ELF-1 (cell line): ENCODE measurements around the gene HMGB3.
"Not testable (repeated sequence)": the region's sequence is repeated elsewhere in the genome, so short reads cannot be mapped to it uniquely, and the experiment has no call there.

Experiments
- DNase-seq: peaks from one replicate; pipeline ENCODE4 v3.0.0-alpha.2; 2016; ENCODE audit warnings: low read depth, low spot score

The HMGB3 gene

DNA sequence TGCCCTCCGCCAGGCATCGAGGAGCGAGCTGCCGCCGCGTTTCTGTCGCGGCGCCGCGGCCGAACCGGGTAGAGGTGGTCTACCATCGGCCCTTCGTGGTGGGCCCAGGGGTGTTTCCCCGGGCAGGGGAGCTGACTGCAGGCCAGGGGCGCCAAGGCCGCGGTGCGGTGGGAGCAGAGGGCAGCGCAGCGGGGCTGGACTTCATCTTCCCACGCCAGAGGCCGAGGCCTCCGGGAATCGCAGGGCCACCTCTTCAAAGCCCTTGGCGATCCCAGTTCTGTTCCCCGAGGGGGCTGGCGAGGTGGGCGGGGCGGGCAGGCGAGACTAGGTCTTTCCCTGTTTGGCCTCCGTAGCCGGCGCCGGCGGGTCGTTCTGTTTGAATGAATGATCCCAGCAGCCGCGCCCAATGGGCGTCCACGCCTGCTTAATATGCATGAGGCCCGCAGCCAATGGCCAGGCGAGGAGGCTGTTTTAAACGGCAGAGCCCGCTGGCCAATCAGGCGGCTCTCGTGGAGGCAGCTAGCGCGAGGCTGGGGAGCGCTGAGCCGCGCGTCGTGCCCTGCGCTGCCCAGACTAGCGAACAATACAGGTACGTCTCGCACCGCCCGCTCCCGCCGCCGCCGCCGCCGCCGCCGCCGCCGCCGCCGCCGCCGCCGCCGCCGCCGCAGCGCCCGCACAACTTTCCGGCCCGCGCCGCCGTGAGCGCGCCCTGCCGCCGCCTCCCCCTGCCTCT, at the start of gene HMGB3:
TSS of gene HMGB3 (plus strand) at position 548 of the 733 bp plus-strand sequence. CDS start 2,265 bp downstream, outside the sequence.
- DNase-seq: peak; percentile 100

DNA sequence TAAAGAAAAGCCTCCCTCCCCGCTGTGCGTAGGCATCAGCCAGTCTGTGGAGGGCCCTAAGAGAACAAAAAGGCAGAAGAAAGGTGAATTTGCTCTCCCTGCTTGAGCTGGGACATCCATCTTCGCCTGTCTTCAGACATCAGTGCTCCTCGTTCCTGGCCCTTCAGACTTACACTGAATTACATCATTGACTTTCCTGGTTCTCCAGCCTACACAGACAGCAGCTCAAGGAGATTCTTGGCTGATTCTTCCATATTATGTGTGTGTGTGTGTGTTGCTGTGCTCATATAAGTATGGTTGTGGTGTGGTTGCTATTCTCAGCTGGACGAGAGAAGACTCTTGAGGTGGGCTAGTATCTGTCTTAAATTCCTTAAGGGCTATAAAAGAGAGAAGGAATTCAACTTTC, 49.2 kb upstream of the HMGB3 start:
- peak; percentile 70 for DNase-seq

DNA sequence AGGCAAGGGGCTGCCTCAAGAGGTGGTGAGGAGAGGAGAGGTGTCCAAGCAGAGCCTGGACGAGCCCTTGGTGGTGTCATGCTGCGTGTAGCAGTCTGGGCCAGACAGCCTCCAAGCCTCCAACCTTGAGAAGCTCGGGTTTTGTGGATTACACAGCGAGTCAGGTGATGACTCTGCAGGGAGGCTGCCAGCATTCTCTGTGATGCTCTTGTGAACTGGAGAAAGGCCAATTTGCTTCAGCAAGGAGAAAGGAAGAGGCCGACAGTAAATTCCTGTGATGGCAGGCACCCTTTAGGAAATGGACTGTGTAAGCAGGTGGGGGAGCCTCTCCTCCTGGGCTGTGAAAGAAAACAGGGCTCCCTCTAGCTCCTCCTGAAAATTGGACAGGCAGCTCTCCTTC, 48.7 kb upstream of the HMGB3 start:
- DNase-seq: peak; percentile 93

DNA sequence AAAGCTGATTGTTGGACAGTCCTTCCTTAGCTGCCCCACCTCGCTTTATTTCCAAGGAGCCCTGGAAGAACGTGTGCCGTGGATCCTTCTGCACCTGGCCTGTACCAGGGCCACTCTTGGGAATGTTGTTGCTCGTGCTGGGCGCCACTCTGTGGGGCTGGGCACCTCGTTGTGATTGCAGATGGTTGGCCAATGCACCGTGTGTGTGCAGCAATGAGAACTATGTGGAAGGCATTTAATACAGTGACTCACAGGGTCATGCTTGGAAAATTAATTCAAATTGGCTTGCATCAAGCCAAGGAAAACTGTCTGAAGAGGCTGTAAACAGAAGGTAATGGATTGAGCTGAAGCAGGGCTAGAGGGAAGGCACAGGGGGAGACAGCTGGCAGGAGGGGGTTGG, 47.7 kb upstream of the HMGB3 start:
- no peak for DNase-seq

DNA sequence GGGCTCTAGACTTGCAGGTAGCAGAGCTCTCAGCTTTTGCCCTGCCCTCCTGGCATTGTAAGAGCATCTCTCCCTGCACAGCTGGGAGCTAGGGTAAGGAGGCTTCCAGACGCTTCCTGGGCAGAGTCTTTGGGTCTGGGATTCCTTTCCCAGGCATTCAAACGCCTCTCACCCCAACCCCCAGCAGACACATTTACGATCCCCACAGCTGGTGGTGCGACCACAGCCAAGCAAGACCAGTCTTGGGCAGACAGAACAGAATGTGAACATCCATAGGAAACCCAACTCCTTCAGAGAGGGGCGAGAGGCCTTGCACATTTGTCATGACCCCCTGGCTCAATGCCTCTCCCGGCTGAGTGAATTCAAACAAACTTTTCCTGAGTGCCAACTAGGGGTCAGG, 46.6 kb upstream of the HMGB3 start:
- DNase-seq: peak; percentile 50

DNA sequence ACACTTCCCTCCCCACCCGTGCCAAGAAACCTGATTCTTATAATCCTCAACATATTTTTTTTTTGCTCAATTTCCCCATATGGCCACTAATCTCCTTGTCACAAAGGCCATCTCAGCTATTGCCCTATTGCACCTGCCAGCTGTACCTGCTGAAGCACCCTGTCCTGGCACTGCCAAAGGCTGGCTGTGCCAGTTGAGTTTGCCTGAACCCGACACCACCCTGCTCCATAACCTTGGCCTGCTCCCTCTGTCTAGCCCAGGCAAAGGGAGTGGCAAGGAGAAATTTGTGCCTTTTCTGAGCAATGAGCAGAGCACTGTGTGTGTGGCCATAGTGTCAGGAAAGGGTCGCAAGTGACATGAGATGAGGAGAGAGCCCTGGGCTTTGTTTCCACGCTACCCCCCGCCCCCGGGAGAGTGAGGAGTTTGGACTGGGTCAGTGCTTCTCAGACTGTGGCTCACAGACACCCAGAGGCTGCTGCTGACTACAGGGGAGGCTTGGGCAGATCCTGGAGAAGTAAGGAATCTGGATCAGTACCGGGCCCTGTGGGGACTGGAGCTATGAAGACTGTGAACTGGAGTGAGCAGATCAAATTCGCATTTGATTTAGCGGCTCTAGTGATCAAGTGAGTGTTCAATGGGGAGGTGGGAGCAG, 42.2 kb upstream of the HMGB3 start:
- no peak for DNase-seq

DNA sequence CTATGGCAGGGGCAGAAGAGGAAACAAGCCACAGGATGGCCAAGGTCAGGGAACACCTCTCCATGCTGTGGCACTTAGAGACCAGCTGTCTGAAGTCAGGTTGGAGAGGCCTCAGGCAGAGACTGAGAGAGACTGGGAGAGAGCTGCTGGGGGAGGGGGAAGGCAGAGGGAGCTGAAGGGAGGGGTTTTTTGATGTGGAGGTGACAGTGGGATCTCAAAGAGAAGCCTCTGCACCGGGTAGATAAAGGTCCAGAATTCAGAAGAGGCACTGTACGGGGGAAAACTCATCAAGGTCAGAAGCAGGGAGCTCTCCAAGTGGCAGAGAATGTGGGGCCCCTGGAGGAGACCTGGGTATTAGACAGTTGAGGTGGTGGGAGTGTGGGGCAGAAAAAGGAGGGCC, 41.6 kb upstream of the HMGB3 start:
- DNase-seq: no peak

DNA sequence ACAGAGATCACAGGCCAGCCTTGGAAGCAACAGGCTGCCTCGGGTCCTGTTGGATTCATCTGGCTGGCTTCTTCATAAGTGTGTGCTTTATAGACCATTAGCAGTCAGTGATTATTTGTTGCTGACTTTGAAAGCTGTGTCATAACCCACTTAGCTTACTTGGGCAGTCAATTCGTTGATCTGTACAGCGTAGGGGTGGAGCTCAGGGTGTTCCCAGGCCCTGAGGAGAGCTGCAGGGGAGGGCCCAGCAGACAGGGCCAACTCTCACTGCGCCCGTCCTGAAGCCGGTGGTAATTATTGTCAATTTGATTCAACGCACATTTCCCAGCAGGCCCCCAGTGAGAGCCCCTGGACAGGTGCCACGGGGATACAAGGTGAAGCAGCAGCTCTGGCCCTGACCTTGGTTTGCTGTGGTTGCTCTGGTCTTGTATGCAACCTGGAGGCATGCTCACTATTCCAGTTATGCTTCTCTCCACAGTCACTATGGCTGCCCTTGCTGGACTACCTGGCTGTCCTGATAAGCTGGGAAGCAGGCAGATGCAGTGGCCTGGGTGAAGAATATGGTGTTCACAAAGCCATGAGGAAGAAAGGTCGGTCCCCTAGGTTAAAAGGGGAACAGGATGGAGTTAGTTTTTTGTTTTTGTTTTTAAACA, 40.1 kb upstream of the HMGB3 start:
- DNase-seq: no peak

DNA sequence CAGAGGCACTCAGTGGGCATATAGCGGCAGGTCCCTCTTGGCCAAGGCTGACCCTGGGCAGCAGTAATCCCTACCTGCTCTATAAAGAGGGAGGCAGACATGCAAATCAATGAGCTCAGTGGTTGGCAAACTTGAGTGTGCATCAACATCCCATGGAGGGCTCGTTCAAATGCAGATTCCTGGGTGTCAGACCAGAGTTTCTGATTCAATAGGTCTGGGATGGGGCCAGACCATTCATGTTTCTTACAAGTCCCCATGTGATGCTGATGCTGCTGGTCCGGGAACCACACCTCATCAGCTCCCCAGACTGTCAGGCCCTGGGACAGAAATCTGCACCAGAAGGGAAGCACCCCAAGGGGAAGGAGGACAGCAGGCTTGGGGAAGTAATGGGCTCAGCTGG, 38.9 kb upstream of the HMGB3 start:
- DNase-seq: no peak

DNA sequence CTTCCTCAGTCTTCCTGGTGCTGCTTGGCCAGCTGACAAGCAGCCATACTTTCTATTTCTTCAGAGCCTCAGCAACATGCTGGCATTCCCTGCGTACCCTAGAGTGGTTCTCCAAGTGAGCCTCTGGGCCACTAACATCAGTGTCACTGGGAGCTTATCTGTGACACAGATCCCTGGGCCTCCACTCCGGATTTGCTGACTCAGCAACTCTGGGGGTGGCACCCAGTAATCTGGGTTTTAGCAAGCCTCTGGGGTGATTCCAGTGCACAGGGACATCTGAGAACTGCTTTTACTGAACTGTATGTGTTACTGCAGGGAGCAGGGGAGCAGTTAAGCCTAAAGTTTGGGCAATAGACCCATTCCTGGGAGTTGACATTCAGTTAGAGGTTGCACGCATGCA, 28.2 kb upstream of the HMGB3 start:
- no peak for DNase-seq

DNA sequence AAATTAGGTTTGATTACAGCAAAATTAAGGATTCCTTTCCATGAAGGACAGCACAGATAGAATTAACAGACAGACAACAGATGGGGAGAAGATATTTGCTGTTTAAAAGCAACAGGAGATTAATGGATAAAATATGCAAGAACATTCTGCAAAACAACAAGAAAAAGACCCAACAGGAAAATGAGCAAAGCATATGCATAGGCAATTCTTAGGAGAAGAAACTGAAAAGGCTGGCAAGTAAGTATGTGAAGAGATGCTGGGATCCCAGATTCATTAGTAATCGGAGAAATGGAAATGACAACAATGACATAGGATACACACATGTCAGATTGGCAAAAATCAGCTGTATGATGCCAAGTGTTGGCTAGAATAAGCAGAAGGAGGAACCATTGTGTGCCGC, 27.5 kb upstream of the HMGB3 start:
- no peak for DNase-seq

DNA sequence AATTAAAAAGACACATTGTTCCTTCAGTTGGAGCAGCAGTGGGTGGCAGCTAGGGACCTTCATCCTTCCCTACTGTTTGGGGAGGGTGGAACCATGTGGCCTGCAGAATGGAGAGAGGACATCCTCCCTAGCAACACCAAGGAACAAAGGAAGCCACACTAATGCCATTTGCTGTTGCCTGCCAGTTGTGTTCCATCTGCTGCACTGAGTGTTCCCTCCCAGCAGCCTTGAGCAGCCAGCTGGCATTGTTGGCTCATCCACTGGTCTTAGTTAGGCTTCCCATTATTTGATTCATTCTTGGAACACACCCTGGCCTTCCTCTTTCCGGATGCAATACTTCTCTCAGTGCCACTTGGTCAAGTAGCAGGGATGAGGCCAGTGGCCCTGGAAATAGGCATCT, 25.0 kb upstream of the HMGB3 start:
- no peak for DNase-seq

DNA sequence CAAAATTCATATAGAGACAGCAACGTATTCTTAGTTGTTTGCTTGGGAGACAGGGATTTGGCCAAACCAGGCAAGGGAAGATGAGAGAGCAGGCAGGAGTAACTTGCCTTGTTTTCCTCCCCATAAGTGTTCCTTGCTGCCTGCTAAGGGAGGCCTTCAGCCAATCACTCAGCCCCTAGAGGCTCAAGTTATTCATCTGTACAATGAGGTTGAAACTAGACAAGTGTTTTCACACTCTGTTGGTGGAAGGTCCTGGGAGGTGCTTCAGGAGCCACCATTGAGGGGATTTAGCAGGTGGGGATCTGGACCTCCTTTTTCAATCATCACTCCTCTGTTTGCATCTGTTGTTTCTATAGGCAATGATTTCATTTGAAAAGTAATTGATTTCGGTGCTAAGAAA, 23.6 kb upstream of the HMGB3 start:
- no peak for DNase-seq

DNA sequence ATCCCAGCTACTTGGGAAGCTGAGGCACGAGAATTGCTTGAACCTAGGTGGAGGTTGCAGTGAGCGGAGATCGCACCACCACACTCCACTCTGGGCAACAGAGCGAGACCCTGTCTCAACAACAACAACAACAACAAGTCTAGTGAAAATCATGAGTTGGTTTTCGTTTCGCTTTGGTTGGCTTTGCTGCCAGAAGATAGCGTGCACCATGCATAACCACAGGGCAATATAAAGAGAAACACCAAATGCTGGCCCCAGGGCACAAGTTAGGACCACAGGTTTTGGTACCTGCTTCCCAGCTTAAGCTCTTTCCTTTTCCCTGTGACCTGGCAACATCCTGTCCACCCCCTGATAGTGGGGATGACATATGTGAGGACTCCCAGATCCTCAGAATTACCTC, 21.5 kb upstream of the HMGB3 start:
- DNase-seq: no peak

DNA sequence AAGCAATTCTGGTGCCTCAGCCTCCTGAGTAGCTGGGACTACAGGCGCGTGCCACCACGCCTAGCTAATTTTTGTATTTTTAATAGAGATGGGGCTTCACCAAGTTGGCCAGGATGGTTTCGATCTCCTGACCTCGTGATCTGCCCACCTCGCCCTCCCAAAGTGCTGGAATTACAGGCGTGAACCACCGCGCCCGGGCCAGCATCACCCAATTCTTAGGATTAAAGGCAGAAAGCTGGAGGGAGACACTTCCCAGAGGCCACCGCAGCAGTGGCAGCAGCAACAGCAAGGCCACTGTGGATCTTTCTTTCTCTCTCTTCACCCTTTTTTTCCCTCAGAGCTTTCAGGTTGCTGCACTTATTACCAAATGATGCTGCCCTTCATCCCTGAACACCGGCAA, 18.7 kb upstream of the HMGB3 start:
- not testable (repeated sequence) for DNase-seq

DNA sequence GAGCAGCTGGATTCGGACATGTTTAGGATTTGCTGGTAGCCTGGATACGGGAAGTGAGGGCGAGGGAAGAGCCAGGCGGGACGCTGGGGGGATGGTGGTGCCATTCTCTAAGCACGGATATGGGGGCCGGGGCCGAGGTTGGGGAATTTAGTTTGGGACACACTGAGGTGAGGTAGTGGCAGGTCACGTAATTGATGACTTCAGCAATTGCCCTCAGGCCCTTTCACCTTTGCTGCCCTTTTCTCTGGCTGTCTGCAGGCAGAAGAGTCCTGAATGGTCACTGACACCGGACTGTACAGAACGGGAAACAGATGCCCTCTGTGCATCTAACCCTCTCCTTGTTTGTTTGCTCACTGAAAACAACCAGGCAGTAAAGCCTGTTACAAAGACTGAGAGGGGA, 16.9 kb upstream of the HMGB3 start:
- peak; percentile 92 for DNase-seq

DNA sequence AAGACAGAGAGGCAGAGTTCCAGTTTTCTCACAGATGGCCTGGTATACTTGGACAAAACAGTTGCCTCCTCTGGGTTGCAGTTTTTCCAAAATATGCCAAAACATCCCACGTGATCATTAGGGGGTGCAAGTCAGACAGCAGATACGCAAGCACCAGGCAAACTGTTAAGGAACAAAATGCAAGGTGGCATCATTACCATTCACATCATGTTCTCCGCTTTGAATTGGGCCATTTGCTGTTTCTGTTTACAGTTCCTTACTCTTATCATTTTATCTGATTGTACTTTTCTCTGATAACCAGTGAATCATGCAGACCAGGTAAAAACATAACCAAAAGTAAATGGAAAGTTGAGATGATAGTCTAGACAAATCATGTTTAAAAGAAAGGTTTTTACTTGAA, 16.4 kb upstream of the HMGB3 start:
- DNase-seq: no peak

DNA sequence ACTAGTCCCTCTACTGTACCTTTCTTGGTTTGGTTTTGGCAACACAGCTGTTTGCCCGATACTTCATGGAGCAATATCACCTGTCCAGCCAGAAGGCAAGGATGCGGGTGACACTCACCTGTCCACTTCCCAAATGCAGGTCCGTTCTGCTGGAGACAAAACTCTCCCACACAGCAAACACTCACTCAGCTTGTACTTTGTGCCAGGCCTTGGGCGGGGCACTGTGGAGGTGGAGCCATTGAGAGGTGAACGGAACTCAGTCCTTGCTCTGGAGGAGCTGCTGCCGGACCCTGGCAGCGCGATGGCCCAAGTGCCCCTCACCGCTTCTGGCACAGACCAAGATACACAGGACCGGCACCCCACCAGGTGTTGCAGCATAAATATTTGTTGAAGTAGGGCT, 15.3 kb upstream of the HMGB3 start:
- no peak for DNase-seq

DNA sequence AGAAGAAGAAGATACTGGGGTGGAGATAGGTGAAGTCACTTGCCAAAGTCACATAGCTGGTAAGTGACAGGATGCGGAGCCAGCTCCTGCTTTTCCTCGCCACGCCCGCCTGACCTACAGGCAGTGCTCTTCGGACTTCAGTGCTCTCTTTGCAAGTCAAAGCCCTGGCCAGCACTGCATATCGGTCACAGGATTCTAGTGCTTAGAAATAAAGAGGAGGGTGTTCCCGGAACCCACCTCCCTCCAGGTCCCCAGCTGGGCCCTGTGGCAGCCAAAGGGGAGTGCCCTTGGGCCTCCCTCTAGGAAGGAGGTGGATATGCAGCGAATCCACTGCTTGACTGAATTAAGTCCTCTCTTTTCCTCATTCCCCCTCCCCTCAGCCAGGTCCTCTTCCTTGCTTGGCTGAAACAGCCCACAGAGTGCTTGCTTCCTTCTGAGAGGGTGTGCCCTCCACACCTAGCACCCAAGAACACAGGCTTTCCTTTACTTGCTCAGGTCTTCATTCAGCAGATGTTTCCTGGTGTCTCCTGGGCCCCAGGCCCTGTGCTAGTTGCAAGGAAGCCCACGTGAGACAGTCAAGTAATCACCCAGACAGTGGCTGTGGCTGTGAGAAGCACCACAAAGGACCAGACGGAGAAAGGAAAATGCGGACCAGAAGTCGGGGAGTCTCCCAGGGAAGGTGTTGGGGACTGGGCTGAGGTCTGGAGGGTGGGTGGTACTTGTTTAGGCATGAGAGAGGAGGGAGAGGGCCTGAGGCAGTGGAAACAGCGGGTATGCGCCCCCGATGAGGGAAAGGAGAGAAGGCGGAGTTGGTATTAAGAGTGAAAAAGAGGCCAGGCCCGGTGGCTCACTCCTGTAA, 14.0 kb upstream of the HMGB3 start:
- DNase-seq: peak; percentile 92

DNA sequence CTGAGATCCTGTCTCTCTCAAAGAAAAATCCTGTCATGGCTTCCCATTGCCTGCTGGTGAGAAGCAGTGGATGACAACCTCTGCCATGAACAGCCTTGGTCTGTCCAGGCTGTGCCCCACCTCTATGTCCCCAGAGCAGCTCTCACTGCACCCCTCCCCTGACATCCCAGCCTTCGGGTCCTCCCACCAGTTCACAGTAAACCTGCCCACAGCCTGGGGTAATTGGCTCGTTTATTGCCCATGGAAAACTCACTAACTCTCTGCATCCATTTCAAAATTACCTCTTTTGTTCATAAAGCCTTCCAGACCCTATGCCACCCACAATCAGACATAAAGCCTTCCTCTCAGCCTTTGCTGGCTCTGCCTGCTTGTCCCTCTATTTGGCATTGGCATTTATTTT, 10.7 kb upstream of the HMGB3 start:
- no peak for DNase-seq

DNA sequence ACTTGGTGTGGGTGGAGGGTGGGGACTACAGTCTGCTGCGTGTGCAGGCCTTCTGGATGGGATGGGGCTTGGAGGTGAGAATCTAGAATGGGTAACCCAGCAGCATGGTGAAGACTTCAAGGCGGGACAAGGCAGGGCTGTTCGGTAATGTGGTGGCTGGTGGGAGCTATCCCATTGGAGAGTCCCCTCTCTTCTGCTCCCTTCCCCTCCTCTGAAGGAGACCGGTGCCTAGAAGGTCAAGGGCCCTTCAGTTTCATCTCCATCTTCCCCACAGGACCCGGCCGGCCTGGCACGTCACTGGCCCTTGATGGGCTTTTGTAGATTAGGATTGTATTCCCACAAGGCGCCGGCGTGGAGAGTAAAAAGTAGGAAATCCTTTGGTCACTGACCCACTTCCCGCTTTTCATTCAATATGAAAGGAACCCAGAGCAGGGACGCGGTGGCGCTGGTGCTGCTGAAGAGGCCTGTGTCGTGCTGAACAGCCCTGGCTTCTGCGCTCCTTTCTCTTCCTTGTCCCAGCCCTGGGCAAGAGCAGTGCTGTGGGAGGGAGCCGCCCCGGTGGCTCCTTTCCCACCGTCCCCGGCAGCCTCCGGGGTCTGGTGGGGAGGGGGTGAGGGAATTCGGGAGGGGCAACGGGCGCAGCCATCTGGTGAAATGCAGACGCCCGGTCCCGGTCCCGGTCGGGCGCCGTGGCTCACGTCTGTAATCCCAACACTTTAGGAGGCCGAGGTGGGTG, 7.3 kb upstream of the HMGB3 start:
- DNase-seq: peak; percentile 76
